ENCODE data around the gene ARHGEF4. TPM values are rescaled to one million over a fixed set of nuclear protein-coding genes. Genes with fewer than 3 reads are reported as not detected.

The ARHGEF4 gene
- polyA plus RNA-seq, 3 donors from 2014 or later: not detected

Other genes with a start within 250 kb of the ARHGEF4 start
- under 1 TPM in 1 of 3 donors, not detected in 2; 0.20 TPM for gene CFC1, start 237.3 kb upstream of the ARHGEF4 start, polyA plus RNA-seq
- gene POTEJ, start 225.5 kb upstream of the ARHGEF4 start, polyA plus RNA-seq: not detected
- gene GPR148, start 107.8 kb upstream of the ARHGEF4 start, polyA plus RNA-seq: not detected
- not detected for gene AMER3, start 81.4 kb upstream of the ARHGEF4 start, polyA plus RNA-seq

All from immature natural killer cell (primary cell).